ENCODE measurements around the gene CABLES1.

GRCh38 chr18:23300231-23300805 lies 165.0 kb downstream of the CABLES1 start:
- TF ChIP-seq CTCF (IDR thresholded peaks at IDR 0.05; ENCODE audit: poor library complexity) (no peak), EZH2 (IDR thresholded peaks at IDR 0.05; ENCODE audit: borderline replicate concordance) (no peak), EZH2phosphoT487 (IDR thresholded peaks at IDR 0.05; ENCODE audit: low read depth, severe bottlenecking, unreplicated experiment) (no peak)
